GM18873 (cell line): ENCODE results near the gene GALNT2.

Experiments
- ATAC-seq: cut with Tn5 transposase; IDR thresholded peaks from one replicate; pipeline ENCODE4 v1.9.1; 2021; ENCODE audit warnings: mild to moderate bottlenecking, moderate library complexity, moderate number of reproducible peaks; ENCODE audit not compliant: unreplicated experiment, low FRiP score

The GALNT2 gene

DNA sequence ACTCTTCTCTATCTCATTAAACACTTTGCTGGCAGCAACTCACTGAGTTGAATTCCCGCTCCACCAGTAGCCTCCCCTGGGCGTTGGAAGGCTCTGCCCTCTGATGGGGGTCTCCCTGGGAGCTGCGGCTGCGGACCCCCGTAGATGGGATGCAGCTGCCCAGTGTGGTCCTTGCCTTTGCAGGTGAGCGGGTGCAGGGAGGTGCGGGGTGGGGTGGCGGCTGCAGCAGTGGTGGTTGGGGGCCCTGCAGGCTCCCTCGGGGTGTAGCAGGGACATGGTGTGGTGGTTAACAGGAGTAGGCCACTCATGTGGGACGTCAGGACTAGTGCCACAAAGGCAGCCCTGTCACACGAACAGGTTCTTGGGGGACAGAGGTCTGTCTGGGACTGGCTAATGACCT, 42.0 kb downstream of the GALNT2 start:
- no peak for ATAC-seq

DNA sequence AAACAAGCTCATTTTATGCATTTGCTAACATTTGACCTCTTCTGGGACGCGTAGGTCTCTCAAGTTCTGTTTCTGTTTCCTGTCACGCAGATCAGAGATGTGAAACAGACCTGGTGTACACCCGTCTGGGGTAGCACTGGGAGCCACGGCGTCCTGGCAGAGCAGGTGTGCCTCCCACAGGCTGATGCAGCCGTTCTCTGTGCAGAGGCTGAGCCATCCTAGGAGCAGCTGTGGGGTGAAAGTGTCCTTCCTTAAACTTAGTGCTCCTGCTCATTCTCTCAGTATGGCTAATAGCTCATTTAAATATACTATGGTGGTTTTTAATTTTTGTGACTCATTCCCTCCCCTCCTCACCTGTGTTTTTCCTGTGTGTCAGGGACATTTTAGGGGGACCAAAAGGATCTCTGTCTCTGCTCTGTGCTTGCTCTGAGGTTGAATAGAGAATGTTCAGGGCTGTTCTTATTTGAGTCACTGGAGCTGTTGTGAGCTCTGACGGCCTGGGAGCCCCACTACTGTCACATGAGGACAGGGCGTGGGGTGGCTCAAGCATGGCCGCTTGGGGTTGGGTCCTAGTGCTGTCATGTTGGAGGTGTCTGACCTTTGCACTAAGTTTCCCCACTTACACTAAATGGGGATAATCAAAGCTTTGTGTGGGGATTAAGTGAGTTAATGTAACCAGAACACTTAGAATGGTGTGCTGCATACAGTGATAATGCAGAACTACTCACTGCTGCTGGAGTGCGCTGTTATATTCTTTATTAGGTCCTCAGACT, 43.0 kb downstream of the GALNT2 start:
- peak; percentile 85 for ATAC-seq

DNA sequence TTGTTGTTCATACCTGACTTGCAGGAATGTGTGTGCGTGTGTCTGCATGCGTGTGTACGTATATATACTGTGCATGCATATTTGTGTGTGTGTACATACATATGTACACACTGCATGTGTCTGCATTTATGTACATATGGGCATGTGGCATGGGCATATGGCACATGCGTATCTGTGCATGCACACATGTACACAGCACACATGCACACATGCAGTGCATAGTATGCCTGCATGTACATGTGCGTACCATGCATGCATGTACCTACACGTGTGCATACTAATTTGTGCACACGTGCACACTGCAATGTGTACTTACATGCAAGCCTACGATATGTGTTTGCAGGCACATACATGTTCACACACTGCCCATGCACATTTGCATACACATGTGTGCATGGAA, 43.9 kb downstream of the GALNT2 start:
- ATAC-seq, result no peak

DNA sequence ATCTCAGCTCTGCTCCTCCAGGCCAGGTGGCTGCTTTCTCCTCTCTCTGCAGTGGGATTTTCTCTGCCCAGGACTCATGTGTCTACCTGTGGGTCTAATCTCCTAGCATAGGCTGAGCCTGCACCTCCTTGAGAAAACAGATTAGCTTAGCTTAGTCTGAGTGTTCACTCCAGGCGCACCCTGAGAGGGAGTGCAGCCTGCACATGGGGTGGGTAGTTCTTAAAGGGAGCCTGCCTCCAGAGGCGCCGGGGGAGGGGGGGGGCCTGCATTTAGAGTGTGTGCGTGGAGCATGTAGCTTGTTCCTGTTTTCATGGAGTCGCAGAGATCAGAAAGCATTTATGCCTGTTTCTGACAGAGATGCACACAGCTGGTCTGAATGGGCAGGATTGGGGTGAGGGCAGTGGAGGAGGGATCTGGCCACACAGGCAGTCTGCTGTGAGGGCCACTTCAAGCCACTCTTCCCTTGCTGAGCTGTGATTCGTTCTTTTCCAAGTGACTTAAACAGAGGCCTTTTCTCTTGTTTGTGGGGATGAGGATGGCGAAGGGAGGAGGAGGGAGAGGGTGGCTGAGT, 45.2 kb downstream of the GALNT2 start:
- ATAC-seq, result no peak

DNA sequence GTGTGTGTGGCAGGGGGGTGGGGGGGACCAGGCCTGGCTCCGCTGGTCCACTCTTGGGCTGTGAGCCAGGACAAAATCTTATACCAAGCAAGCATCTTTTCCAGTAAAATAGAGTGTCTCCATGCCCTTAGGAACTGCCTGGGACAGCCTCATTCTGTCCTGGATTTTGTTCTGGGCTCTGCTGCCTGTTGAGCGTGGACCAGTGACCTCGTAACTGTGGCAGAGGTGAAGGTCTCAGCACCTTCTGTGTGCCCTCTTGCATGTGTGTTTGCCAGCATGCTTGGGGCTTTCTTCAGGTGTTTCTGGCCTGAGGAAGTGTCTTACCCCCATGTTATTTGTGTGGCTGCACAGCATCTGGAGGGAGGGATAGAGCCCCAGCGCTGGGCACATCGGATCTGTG, 45.7 kb downstream of the GALNT2 start:
- ATAC-seq, result no peak

DNA sequence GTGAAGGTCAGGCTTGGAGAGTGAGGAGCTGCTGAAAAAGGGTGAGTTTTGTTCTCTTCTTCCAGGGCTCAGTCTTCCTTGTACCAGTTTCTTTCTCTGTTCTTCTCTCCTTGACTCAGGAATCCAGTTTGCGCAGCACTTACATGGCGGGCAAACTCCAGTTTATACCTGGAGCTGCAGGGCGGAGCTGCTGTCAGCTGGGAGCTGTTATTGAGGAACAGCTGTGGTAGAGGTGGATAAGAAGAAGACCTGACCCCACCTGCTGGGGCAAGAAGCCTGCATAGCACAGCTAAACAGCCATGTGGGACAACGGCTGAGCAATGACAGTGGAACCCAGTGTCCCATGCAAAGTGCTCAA, 46.2 kb downstream of the GALNT2 start:
- ATAC-seq, result no peak

DNA sequence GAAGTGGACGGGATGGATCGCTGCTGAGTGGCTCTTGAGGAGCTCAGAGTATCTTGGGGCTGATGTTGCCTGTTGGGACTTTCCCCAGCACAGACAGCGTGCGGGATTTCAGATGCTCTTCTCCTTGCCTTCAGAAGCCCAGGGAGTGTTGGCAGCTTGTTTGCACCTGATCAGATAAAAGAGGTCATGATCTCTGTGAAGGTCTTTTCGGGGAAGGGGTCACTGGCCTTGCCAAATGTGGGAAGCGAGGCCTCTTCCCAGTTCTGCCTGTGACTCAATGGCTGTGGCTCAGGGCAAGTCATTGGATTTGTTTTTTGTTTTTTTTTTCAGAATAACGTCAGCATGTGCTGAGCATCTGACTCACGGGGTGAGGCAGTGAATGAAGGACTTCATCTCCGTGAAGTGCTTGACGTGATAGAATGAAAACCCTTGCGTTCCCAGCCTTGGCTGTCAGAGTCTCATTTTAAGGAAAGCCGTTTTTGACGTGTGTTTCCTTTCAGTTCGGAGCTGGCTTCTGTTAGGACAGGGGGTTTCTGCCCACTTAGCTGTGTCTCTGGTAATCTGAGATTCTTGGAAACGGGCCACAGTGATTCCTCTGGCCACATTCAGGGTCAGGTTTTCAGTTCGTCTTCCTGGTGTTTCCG, 46.7 kb downstream of the GALNT2 start:
- ATAC-seq, result no peak

DNA sequence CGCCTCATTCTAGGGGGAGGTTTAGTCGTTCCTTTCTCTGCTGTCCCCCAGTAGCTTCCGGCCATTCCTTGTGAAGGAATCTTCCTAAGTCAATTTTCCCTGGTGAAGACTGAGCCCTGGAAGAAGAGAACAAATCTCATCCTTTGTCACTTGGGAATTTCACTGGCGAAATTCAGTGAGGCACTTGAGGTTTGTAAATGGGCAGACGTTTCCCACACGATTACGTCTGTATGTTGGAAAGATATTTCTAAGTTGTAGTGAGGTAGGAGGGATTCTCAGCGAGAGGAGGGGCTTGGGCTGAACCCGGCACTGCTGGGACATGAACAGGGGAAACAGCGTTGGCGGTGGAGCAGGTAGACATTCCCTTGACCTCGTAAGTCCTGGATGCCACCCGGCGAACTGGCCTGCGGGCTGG, 47.2 kb downstream of the GALNT2 start:
- no peak for ATAC-seq

DNA sequence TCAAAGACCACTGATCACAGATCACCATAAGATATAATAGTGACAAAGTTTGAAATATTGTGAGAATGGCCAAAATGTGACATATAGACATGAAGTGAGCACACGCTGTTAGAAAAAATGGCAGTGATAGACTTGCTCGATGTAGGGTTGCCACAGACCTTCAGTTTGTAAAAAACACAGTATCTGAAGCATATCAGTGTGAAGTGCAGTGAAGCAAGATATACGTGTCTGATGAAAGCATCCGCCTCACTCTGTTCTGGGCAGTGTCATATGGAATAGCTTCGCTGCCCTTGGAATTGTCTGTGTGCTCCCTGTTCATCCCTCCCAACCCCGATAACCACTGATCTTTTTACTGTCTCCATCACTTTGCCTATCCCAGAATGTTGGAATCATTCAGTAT, 50.7 kb downstream of the GALNT2 start:
- no peak for ATAC-seq

DNA sequence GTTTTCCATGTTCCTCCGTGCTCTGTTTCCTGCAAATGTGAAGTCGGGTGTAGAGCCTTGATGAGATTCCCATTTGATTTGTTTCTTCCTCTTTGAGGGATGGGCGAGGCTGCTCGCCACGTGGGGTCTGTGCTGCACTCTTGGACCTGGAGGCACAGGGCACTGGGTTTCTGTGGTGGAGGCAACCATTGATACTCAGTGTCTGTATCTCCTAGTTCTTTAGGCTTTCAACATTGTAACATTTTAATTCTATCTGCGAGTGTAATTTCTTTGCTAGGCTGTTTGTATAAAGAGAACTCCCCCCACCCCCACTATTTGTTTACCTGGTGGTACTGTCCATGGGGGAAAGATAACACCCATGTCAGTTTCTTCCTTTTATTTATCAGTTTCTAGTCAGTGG, 52.3 kb downstream of the GALNT2 start:
- no peak for ATAC-seq

DNA sequence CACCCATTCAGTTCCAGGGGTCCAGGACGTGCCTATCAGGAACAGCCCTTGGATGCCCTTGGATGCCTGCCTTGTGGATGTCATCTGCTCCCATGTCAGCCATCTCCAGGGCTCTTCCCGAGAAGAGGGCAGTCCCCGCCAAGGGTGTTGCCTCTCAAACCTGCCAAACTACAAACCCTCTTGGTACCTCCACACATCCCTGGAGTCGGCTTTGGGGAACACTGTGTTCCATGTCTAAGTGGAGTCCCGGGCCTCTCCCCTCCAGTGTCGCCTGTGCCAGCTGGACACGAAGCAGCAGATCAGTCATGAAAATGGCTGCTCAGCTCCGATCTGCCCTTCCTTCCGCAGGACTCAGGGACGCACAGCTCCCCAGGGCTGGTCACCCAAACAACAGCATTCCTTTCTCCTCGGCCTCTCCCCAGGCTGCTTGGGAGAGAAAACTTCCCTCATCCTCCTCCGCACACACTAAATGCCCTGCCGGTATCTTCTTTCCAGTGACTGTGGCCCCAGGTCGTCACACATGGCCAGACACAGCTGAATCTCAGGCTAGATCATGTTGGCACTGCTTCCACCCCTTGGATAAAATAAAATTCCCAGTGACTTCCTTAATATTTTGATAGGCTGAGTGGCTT, 53.4 kb downstream of the GALNT2 start:
- no peak for ATAC-seq

DNA sequence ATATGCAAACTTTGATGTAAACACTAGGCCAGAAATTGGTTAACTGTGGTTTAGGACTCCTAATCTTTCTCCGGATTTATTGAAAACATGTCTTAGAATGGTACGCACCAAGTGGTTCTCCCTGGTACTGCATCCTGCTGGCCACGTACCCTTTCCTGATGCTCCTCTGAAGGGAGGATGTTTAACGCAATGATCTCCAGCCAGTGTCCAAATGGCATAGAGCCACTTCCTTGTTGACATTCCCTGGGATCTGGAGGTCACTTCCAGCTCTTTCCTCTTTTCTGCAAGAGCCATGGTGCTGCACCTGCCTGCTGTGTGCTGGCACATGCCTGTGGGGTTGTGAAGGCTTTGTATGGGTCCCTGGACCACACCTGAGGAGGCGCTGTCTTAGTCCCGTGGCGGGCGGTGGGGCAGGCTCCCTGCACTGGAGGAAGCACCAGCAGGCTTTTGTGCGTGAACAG, 53.9 kb downstream of the GALNT2 start:
- ATAC-seq, result no peak

DNA sequence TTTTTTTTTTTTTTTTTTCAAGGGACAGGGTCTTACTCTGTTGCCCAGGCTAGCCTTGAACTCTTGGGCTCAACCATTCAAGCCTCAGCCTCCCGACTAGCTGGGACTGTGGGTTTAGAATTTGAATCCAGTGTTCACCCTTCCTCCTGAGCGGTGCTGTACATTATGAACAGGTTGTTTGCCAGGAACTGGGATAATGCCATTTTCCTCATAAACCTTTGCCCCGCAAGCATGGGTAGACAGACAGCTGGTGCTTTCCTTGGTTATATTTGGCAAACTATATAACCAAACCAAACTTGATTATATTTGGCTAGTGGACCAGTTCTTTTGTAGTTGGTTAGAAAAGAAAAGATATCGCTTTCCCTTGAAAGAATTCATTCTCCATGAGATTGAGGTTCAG, 54.9 kb downstream of the GALNT2 start:
- ATAC-seq, result no peak

DNA sequence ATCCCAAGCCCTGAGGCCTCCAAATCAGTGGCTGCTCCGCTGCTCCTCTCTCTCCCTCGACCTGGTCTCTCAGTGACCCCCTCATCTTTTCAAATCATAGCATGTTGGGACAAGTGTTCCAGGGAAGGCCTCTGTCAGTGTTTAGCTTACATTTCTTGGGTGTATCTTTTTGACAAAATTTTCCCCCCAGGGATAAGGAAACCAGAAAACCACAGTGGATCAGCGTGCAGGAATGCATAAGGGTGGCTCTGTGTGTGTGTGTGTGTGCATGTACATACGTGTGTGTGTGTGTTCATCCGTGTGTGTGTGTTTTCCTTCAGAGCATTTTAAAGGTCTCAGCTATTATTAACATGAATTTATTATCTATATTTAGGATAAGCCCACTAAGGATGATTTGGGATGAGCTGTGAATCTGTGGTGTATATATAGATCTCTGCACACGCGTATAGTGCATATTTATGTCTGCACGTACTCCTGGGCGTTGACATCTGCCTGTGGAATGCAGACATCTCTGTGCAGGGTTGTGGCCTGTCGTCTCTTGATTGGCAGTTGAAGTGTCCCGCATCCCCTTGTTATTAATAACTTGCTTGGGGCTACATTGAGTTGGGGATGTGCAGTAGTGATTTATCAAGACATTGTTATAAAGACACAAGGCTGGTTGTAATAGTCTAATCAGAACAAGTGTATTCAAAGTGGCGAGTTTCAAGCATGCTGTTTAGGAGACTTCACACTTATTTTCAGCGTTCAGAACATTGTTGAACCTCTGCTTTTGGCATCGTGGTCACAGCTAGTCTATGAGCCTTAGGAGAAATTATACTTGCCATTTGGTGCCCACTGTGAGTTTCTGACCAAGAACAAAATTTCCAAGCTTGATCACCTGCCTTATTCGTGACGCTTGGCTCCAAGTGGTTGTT, 55.6 kb downstream of the GALNT2 start:
- ATAC-seq, result no peak

DNA sequence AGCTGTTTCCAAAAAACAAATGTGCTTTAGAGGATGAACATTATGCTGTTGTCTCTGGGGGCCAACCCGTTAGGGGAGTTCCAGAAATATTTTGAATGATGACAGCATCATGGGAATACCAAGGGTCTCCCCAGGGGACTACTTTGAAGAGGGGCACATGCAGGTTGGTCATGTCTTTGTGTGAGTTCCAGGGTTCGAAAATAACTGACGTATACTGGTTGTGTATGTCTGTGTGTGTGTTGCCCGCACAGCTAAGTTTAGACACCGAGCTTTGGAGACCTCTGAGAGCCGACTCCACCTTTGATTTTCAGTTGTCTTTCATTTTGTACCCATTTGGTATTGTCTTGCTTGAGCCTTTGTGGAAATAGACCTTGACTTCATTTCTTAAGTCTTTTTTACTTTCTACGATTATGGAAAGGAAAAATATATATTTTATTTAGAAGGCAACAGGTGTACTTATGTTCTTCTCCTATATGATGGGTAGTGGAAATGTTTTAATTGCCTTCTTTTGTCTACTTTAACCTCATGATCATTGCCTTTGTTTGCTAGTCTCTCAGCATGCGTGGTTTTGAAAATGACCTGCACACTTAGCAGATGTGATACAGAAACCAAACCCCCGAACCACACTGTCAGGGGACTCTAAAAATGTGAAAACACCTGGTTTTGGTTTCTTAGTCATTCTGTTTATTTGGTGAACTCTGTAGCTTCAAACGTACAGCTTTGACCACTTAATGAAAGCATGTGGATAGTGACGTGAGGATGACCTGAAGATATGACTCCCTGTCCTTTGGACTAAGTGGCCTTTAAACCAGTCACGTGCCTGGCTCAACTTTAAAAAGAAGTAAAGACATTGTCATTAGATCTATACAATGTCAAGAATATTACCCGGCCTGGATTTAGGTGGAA, 56.5 kb downstream of the GALNT2 start:
- peak; percentile 81 for ATAC-seq

DNA sequence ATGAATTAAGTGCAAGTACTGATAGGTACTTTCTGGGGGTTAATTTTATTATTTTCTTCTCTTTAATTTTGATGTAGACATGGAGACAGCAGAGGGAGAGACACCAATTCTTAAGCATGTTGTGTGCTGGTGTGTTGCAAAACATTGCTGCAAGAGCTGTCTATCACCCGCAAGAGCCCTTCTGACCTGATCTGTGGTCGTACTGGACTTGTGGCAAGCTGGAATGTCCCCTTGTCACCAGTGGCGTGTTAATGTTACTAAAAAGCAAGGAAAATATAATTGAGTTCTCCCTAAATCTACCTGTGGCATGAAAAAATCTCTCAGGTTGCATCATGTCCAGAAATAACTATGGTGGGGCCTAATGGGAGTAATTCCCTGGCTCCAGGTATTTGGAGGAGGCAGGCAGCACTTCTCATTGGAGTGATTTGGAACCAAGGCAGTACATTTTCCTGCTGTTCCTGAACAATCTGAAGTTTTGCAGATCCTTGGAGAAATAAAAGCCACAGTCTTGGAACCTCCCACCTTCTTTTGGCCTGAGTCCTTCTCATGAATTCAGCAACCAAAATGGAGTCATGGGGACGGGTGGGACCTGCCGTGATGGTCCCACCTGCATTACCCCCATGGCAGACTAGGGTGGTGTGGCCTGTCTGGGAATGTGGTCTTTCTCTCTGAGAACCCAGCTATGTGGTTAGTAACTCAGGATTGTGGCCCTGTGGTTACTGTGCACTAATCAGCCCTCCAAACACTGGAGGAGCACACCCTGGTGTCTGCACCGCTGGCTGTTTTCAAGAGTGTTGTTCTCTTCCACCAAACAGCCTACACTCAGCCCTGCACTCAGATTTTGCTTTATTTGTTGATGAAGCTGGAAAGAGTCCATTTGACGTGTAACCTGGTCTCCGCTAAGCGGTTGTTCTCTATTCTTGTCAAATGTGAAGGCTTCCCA, 57.4 kb downstream of the GALNT2 start:
- ATAC-seq, result no peak

DNA sequence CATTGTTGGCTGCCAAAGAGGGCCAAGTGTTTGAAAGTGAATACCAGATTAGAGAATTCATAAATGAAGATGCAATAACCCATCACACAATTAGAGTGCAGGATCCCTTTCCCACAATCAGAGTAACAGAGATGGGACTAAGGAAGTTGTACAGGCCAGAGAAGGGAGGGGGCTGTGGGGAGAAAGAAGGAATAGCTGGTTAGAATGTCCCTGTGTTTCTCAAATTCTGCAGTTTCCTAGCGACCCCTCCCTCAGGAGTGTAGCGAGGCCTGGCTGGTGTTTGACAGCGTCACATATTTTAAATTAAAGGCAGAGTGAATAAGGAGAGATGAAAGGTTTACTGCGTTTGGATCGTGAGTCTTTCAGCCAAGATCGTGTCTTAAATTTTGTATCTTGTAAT, 58.1 kb downstream of the GALNT2 start:
- ATAC-seq, result no peak
